HL-60 (cell line): ENCODE measurements around the gene INHBE.

Experiments used
- DNase-seq, 2 experiments: peaks; one replicate each; pipeline ENCODE4 v3.0.0-alpha.2; 2010 to 2020; ENCODE audit warnings: low read depth in 1 of 2, low spot score in 1 of 2
- H3K27ac ChIP-seq: fragments of 250-450 bp; sonication (Bioruptor Pico); replicated peaks from 2 replicates; pipeline ENCODE4 v1.5.1; 2020; ENCODE audit warnings: mild to moderate bottlenecking, moderate library complexity
- H3K27me3 ChIP-seq: fragments of 250-450 bp; sonication (Bioruptor Pico); 2 replicates; pipeline ENCODE4 v1.5.1; 2021; ENCODE audit warnings: mild to moderate bottlenecking, moderate library complexity; ENCODE audit not compliant: insufficient read depth, poor library complexity, severe bottlenecking
- H3K4me3 ChIP-seq: replicated peaks from 2 replicates; pipeline ENCODE4 v1.5.1; 2011; ENCODE audit warnings: mild to moderate bottlenecking, control low read depth, low read length; ENCODE audit not compliant: insufficient read depth
- CTCF ChIP-seq: IDR thresholded peaks from one replicate; pipeline ENCODE4 v1.5.1; 2011; ENCODE audit warnings: low read length, control low read depth, inconsistent platforms; ENCODE audit not compliant: insufficient read depth
- GABPA ChIP-seq: IDR thresholded peaks from 2 replicates; pipeline ENCODE4 v1.6.1; 2012; ENCODE audit warnings: low read depth
- POLR2AphosphoS5 ChIP-seq: IDR thresholded peaks from 2 replicates; pipeline ENCODE4 v1.6.1; 2012; ENCODE audit warnings: low read depth
- REST ChIP-seq: IDR thresholded peaks from 2 replicates; pipeline ENCODE4 v1.6.1; 2012; ENCODE audit warnings: low read depth; ENCODE audit not compliant: insufficient replicate concordance
- SPI1 ChIP-seq: IDR thresholded peaks from 2 replicates; pipeline ENCODE4 v1.6.1; 2012; ENCODE audit warnings: low read depth, mild to moderate bottlenecking, borderline replicate concordance

INHBE gene

GRCh38 chr12:57479376-57480115 lies 24.4 kb downstream of the INHBE start, which contains the start of gene ARHGAP9:
Gene ARHGAP9 (minus strand): TSS chr12:57479866. CDS start chr12:57479406, 460 bp downstream.
- Histone ChIP-seq H3K4me3 (no peak within 1 kb of the TSS), H3K27me3 (no peaks in the 10 kb centered on the region), H3K27ac (peak within 1 kb of the TSS; percentile 90)
- no peak for TF ChIP-seq POLR2AphosphoS5
- TF ChIP-seq SPI1, result peak; percentile 46; the same call in 1 of the 2 replicates
- DNase-seq, result peak in 1 of 2 experiments; percentile 34

- no peak for DNase-seq
- no peaks in the 10 kb centered on the region for H3K27me3 ChIP-seq
- H3K27ac ChIP-seq, result no peak overlapping the region
Observed at GRCh38 chr12:57481671-57482070, 26.6 kb downstream of the INHBE start.

GRCh38 chr12:57483466-57483865 lies 28.4 kb downstream of the INHBE start:
- Histone ChIP-seq H3K27me3 (no peaks in the 10 kb centered on the region), H3K27ac (no peak overlapping the region), H3K4me3 (no peak overlapping the region)
- TF ChIP-seq GABPA (no peak), REST (no peak), SPI1 (no peak), CTCF (no peak), POLR2AphosphoS5 (no peak)
- no peak for DNase-seq

More at GRCh38 chr12:57481671-57482070, 26.6 kb downstream of the INHBE start:
- no peak overlapping the region for H3K4me3 ChIP-seq
- no peak for TF ChIP-seq CTCF
- no peak for TF ChIP-seq SPI1
- no peak for TF ChIP-seq REST
- TF ChIP-seq GABPA, result no peak
- no peak for TF ChIP-seq POLR2AphosphoS5

GRCh38 chr12:57485695-57486094 lies 30.6 kb downstream of the INHBE start:
- no peak for DNase-seq
- TF ChIP-seq SPI1 (no peak), POLR2AphosphoS5 (no peak), GABPA (no peak), REST (no peak), CTCF (no peak)
- Histone ChIP-seq H3K27me3 (no peaks in the 10 kb centered on the region), H3K27ac (no peak overlapping the region), H3K4me3 (no peak overlapping the region)
